HG03064 (cell line): Measurements from ENCODE around the gene TUBGCP3.

Experiments
- ATAC-seq: cut with Tn5 transposase; IDR thresholded peaks from one replicate; pipeline ENCODE4 v1.9.1; 2021; ENCODE audit warnings: low read depth; ENCODE audit not compliant: unreplicated experiment

TUBGCP3 gene

GRCh38 chr13:112532837-112533745, 54.9 kb downstream of the TUBGCP3 start:
- ATAC-seq = no peak

GRCh38 chr13:112531263-112531794, 56.6 kb downstream of the TUBGCP3 start:
- ATAC-seq = no peak

- no peak for ATAC-seq
Measured at GRCh38 chr13:112530861-112531260, 57.1 kb downstream of the TUBGCP3 start.

GRCh38 chr13:112529216-112529615, 58.7 kb downstream of the TUBGCP3 start:
- no peak for ATAC-seq

GRCh38 chr13:112526146-112526853, 61.7 kb downstream of the TUBGCP3 start:
- ATAC-seq = no peak

- no peak for ATAC-seq
Measured at GRCh38 chr13:112525356-112525945, 62.5 kb downstream of the TUBGCP3 start.

- ATAC-seq = no peak
Measured at GRCh38 chr13:112522578-112522977, 65.4 kb downstream of the TUBGCP3 start.

GRCh38 chr13:112521073-112521685, 66.8 kb downstream of the TUBGCP3 start:
- no peak for ATAC-seq

GRCh38 chr13:112519517-112520060, 68.4 kb downstream of the TUBGCP3 start:
- ATAC-seq = no peak

- no peak for ATAC-seq
Measured at GRCh38 chr13:112516218-112516617, 71.7 kb downstream of the TUBGCP3 start.

GRCh38 chr13:112513761-112514160, 74.2 kb downstream of the TUBGCP3 start:
- no peak for ATAC-seq

- ATAC-seq = no peak
Measured at GRCh38 chr13:112510987-112511685, 76.8 kb downstream of the TUBGCP3 start.

- ATAC-seq = no peak
Measured at GRCh38 chr13:112510002-112510780, 77.8 kb downstream of the TUBGCP3 start.

GRCh38 chr13:112509190-112509589, 78.8 kb downstream of the TUBGCP3 start:
- no peak for ATAC-seq

- no peak for ATAC-seq
Measured at GRCh38 chr13:112506046-112506445, 81.9 kb downstream of the TUBGCP3 start.

GRCh38 chr13:112496166-112496565, 91.8 kb downstream of the TUBGCP3 start:
- ATAC-seq = no peak

- no peak for ATAC-seq
Measured at GRCh38 chr13:112495465-112495864, 92.5 kb downstream of the TUBGCP3 start.

- ATAC-seq = no peak
Measured at GRCh38 chr13:112489199-112489598, 98.8 kb downstream of the TUBGCP3 start.
